Activated CD8-positive, alpha-beta memory T cell treated with anti-CD3 and anti-CD28 coated beads for 1 hour (primary cell): ENCODE data around the gene PRIMA1.
"Not testable (repeated sequence)": the region's sequence is repeated elsewhere in the genome, so short reads cannot be mapped to it uniquely, and the experiment has no call there.

Experiments
- DNase-seq, 2 donors: peaks; one replicate each; pipeline ENCODE4 v3.0.0-alpha.2; 2020; ENCODE audit warnings: low read depth in 1 of 2; ENCODE audit errors: extremely low read depth in 1 of 2

Gene PRIMA1, protein sequence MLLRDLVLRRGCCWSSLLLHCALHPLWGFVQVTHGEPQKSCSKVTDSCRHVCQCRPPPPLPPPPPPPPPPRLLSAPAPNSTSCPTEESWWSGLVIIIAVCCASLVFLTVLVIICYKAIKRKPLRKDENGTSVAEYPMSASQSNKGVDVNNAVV

GRCh38 chr14:93788293-93788542 is at the start of gene PRIMA1:
TSS of gene PRIMA1 (minus strand) at chr14:93788485. CDS start at chr14:93787718, 767 bp downstream.
- no peak for DNase-seq

- no peak for DNase-seq
Measured at GRCh38 chr14:93834699-93835371, 46.5 kb upstream of the PRIMA1 start.

- no peak for DNase-seq
Measured at GRCh38 chr14:93832665-93833064, 44.4 kb upstream of the PRIMA1 start.

DNA sequence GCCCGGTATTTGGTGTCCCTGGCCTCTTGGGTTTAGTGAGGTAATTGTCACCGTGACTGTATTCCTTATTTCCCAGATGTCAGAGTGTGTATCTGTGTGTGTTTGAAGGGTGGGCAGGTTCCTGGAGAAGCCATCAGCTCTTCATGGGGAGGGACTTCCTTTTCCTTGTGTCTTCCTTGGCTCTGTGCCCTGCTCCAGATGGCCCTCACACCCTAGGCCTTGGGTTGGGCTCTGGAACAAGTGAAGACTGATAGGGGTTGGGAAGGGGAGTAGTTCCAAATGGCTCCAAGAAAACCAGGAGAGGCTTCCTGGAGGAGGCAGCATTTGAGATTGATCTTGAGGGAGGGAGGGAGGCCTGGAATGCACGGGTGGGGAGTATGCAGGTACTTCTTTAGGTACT is 43.8 kb upstream of the PRIMA1 start:
- DNase-seq: no peak

DNA sequence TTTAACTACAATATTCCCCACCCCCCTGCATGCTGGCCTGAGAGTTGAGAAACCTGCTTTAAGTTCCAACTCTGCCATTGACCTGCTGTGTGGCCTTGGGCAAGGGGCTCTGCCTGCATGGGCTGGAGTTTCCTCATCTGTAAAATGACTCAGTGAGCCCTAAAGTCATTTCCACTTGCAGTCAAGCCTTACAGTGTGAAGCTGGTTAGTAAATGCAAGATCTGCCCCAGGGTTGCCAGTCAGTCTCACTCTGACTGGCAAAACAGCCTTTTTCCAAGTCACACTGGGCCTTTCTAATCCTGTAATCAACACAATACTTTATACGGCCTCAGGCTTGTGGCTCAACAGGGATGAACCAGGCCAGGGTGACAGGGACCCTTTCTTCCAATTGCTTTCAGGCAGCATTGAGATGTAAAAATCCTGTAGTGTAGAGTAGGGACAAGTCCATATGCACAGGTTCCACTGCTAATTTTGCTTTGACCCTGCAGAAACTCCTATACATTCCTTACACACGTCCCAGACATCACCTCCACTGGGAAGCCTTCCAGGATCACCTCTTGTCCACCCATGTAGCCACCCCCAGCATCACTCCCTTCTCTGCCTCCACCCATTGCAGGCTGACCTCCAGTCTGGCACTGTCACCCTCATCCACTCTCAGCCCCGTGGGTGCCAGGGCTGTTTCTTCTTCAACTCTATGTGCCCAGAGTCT is 42.6 kb upstream of the PRIMA1 start:
- DNase-seq: no peak

DNA sequence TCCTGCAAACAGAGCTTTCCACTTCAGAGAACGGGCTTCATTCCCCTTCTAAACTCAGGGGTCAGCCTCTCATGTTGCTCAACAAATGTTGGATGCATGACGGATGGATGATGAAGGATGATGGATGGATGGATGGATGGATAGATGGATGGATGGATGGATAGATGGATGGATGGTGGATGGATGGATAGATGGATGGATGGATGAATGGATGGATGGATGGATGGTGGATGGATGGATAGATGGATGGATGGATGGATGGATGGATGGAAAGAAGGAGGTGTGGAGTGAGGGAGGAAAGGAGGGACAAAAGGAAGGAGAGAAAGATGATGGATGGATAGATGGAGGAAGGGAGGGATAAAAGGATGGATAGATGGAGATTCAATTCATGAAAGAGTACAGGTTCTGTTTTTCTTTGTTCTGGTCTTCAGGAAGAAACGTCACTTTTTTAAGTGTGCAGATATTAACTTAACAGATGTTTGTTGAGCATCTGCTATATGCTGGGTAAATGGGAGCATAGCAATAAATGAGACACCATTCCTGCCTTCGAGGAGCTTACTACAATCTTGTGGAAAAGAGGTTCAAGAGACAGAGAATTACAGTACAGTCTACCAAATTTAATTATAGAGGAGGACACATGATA is 41.7 kb upstream of the PRIMA1 start:
- no peak for DNase-seq

- DNase-seq: no peak
Measured at GRCh38 chr14:93825235-93825553, 36.9 kb upstream of the PRIMA1 start.

GRCh38 chr14:93824518-93825234 is 36.4 kb upstream of the PRIMA1 start:
- DNase-seq: no peak

DNA sequence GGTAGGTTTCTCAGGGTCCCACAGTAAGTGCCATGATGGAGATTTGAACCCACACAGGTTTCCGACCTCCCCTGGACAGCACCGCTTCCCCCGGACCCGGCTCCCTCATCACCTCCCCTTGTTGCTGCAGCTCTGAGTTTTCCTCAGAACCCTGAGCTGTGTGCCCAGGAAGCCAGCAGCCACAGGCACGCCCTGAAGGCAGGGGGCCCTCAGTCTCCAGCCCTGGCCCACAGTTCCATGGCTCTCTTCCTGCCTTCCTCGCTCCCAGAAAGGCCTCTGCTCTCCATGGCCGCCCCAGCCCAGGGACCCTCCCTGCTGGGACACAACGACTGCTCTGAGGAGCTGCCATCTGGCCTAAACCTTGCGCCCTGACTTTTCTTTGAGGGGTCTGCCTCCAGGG is 35.8 kb upstream of the PRIMA1 start:
- DNase-seq: no peak

DNA sequence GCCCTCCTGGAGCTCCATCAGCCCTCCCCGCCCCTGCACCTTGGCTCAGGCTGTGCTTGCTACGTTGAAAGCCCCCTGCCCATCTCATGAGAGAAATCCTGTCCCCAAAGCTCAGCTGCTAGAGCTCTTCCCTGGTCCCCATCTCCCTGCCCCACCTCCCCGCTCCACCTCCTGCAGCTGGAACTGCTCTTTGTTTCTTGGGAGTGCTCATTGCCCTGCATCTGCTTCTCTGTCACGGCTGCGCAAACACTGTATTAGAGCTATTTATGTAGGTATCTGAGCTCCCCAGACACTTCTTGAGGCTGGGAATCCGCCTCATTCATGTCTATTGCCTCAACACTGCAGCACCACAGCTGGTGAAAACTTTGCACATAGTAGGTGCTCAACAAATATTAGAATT is 32.8 kb upstream of the PRIMA1 start:
- DNase-seq: no peak

DNA sequence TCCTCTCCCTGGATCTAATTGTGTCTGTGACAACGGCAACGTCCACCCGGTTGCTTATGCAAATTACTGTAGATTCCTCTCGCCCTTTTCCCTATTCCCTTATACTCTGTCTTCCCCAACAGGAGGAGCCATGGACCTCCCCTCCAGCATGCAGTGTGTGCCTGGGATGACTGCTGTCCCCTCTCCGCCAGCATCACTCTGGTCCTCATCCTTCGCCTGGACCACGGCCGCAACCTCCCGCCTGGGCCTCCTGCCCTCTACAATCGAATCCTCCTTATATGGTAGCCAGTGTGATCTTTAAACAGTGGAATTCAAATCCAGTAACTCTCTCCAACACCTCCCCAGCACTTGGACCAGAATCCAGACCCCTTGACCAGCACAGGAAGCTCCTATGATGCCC is 30.6 kb upstream of the PRIMA1 start:
- DNase-seq: no peak

DNA sequence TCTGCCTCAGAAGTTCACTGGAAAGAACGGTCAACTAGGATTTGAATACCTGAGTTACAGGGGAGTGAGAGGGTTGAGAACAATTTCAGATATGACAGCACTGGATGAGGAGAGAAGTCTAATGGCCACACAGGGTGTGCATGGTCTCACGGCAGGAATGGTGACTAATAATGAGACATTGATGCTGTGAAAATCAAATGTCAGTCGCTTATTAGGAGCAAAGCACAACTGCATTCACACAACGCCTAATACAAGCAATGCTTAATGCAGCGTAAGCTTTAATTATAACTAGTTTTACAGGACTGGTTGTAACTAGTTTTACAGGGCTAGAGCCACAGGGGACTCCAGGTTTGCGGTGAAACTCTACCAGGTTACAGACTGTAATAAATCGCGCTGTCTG is 23.4 kb upstream of the PRIMA1 start:
- DNase-seq: no peak

- no peak for DNase-seq
Measured at GRCh38 chr14:93811020-93811419, 22.7 kb upstream of the PRIMA1 start.

DNA sequence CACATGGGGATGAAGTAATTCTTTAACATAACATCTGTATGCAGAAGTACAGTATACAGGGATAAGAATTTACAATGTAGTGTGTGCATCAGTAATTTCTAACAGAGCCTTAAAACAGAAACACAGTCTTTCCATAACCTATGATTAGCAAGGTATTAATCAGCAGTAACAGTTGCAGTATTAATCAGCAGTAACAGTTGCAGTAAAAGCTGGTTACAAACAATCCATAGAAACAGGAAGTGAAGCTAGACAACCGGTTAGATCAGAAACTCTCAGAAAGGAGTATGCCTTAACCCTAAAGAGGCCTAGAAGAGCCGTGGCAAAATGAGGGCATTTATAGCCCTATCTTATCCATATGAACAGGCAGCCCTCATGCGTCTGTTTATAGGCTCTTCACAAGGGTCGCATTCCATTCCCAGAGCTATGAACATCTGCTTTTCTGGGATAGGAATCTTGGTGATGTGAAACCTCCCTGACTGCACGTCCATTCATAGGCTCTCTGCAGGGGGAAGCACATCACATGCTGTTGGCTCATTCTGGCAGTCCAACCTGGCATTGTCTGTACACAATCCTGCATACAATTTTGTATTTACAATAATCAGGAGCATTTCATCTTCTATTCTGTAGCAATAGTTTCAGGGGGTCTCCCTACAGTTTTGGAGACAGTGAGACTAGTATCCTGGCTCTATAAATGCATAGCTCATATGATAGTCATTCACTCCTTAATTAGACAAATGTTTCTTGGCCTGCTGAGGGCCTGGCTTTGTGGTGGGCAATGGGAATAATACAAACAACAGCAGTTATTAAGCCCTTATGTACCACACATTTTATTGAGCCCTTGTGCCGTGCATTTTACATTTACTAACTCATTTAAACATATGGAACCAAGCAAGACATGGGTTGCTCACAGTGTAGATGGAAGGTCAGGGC is 21.5 kb upstream of the PRIMA1 start:
- not testable (repeated sequence) for DNase-seq

GRCh38 chr14:93804654-93805053 is 16.4 kb upstream of the PRIMA1 start:
- no peak for DNase-seq

DNA sequence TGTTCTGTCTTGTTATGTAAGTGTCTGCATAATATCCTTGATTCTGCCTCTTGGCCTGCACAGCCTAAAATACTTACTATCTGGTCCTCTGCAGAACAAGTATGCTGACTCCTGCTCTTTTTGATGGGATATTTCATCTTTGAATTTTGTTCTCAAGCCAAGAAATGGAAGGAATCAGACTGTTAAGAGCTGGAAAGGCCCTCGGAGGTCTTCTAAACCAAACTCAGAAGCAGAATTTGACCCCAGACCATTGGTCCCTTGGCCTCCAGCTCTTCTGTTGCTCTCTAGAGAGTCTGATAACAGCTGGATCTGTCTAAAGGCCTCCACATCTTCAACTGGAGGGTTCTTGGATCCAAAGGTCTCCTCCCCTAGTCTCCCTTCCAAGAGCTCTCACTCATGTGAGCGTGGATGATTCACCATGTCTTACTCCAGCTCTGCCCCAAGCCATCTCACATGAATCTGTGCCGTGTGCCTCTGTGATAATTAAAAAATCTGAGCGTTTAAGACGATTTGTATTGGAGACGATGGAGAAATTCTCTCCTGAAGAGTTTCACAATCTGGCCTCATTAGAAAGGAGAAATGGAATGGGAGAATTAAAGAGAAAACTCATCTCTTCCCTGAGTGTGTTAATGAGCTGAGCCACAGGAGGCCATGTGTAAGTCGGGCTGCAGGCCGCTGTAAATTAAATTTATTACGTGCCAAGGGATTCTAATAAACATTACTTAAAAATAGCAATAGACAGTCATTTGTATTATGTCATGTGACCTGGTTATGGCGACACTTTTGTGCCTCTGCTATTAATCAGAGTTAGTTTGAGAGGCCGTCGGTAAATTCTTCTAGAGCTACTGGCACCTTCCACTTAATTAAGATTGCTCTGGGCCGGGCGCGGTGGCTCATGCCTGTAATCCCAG is 15.4 kb upstream of the PRIMA1 start:
- DNase-seq: no peak

GRCh38 chr14:93799989-93800921 is 12.0 kb upstream of the PRIMA1 start:
- no peak for DNase-seq

DNA sequence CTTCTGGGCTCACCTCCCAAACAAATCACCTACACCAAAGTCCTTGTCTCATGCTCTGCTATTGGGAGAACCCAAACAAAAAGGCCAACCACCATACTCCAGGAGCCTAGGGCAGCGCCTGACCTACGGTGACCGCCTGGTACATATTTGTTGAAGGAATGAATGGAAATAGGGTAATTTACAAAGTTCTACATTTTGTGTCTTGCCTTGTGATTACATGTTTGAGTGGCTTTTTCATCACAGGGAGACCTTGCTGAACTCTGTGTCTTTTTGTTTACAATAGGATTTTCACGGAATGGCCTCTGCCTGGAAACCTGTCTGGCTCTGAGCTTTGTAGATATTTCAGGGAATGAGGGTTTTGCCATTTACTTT is 11.3 kb upstream of the PRIMA1 start:
- DNase-seq: no peak

DNA sequence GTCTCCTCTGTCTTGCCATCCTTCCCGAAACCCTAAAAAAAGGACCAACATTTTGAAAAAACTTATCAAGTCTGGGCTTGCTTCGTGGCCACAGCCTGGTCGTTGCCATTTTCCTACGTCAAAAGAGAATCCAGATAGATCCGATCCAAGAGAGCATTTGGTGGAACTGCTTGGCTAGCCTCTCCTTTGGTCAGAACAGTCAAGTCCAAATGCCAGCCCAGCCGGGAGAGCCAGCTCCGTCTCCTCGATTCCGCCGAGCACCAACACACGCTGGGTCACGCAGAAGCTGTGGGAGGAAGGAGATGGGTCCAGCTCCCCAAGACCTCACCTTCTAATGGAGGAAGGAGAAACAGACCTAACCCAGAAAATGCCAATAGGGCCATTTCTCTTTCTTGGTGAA is 9.3 kb upstream of the PRIMA1 start:
- no peak for DNase-seq
